Dedifferentiated amniotic fluid mesenchymal stem cell (primary cell): Measurements from ENCODE around the gene CREB3L2.
"Not testable (repeated sequence)": the region's sequence is repeated elsewhere in the genome, so short reads cannot be mapped to it uniquely, and the experiment has no call there.

ENCODE experiments used
- DNase-seq: peaks from one replicate; pipeline ENCODE4 v3.0.0-alpha.2; 2016; ENCODE audit errors: extremely low spot score

CREB3L2 gene

GRCh38 chr7:137838706-137839315, 163.1 kb downstream of the CREB3L2 start:
- DNase-seq, result no peak

DNA sequence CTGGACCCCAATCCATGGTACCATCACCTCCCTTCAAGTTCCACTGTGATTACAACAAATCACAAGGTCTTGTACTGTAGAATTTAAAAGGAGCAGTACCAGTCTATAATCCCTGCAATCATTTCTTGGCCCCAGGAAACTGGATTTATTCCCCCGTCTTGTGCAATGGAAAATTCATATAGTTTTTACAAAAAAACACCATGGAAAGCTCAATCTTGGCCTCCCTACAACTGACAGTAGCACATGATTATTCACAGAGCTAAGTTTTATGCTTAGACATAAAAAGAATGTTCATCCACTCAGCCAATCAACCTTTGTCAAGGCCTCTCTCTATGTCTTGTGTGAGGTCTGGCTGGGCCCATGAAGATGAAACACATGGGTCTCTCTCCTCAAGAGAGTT, 165.3 kb downstream of the CREB3L2 start:
- DNase-seq, result no peak

DNA sequence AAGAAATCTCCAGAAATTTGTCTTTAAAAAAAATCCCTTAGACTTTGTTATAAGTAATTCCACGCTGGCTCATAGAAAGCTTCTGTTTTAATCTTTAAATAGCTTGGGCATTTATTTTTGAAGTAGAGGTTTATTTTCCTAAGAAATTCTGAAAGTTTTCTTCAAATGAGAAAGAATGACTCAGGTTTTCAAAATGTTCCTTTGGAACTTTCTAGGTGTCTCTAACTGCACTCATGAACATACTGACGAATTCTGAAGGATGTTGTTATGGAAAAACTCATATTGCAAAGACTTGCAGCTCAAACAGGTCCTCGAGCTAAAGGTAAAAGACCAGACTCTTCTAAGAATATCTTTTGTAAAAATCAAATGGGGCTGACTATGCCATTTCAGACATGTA, 165.8 kb downstream of the CREB3L2 start:
- DNase-seq, result peak; percentile 26

DNA sequence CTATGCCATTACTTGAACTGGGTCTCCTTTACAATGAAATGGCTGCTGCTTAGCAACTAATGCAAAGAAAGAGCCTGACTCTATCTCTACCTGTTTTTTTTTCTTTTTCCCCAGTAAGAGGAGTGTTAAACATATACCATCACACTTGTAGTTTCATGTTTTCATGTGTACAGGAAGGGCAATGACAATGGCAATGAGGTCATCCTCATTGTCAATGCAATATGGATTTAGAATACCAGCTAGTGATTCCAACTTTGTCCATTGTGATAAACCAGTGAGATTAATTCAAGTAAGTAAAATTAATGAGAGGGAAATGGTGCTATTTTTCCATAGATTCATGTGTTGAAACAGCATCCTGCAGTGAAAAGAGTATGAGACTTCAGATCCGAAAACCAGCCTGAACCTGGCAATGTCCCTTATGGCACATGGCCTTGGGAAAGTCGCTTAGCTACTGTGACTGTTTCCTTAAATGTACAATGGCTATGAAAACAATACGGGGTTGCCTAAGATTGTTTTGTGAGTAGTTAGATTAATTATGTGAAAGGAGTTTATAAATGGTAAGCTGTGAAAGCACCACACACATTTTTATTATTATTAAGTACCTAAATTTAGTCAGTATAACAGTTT, 166.3 kb downstream of the CREB3L2 start:
- no peak for DNase-seq

- no peak for DNase-seq
These were observed 167.3 kb downstream of the CREB3L2 start for GRCh38 chr7:137834552-137834951.

DNA sequence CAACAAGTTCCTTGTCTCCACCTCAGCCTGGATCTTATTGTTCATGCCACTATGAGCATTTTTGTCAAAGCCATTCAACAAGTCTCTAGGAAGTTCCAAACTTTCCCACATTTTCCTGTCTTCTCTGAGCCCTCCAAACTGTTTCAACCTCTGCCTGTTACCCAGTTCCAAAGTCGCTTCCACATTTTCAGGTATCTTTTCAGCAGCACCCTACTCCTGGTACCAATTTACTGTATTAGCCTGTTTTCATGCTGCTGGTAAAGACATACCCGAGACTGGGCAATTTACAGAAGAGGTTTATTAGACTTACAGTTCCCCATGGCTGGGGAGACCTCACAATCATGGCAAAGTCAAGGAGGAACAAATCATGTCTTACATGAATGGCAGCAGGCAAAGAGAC, 168.9 kb downstream of the CREB3L2 start:
- DNase-seq, result not testable (repeated sequence)

- no peak for DNase-seq
These were observed 169.5 kb downstream of the CREB3L2 start for GRCh38 chr7:137832382-137832781.

GRCh38 chr7:137831555-137831954, 170.3 kb downstream of the CREB3L2 start:
- DNase-seq, result not testable (repeated sequence)

DNA sequence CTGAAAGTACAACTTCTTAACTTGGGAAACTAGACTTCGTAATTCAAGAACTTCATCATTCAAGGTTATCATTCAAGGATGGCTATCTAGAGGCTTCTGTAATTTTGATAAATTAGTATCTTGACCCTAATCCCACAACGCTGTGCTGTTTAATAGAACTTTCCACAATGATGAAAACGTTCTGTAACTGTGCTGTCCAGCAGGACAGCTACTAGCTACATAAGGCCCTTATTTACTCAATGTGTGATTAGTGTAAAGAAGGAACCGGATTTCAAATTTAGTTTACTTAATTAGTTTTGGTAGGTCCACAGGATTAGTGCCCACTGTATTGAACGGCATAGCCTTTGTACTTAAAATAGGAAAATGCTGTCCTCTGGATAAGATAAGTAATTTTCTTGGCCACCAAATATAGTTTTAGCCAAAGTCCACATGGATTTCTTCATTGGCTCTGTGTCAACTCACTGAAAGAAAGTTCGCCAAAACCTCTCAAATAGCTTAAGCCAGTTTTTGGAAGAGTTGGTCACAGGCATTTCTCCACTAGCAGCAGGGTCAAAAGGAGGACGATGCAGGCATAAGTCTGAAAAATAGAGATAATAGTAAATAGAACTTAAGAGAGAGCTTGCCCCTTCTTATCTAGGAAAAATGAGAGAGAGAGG, 172.4 kb downstream of the CREB3L2 start:
- no peak for DNase-seq

DNA sequence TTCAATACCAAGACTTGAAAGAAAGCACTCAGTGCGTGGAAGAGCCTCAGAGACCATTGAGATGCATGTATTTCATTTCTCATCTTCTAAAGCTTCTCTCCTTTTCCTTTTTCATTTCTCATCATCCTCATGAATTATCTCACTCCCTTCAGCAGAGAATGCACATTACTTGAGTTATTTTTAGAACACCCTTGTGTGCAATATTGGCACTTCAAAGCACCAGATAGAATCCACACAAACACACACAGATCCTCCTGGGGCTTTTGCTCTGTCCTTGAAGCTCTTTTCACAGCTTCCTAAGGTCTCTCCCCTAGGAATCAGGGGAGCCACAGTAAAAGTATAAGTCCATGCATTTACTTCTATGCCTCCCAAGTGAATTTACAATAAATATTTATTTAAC, 173.4 kb downstream of the CREB3L2 start:
- no peak for DNase-seq

- DNase-seq, result no peak
These were observed 176.4 kb downstream of the CREB3L2 start for GRCh38 chr7:137825489-137825888.
